HUES6 (cell line): ENCODE results near the gene TSNAX.

Experiments
- H3K27ac ChIP-seq: 2 replicates; pipeline ENCODE4 v1.7.0; 2013; ENCODE audit warnings: low read depth, mild to moderate bottlenecking, low read length, inconsistent platforms
- H3K27me3 ChIP-seq: 2 replicates; pipeline ENCODE4 v1.6.1; 2013; ENCODE audit warnings: low read length; ENCODE audit not compliant: control insufficient read depth, insufficient read depth
- H3K36me3 ChIP-seq: 2 replicates; pipeline ENCODE4 v1.6.1; 2013; ENCODE audit warnings: low read length; ENCODE audit not compliant: control insufficient read depth, insufficient read depth
- H3K4me1 ChIP-seq: 2 replicates; pipeline ENCODE4 v1.6.1; 2013; ENCODE audit warnings: low read length; ENCODE audit not compliant: control insufficient read depth, insufficient read depth
- H3K4me3 ChIP-seq: 2 replicates; pipeline ENCODE4 v1.5.1; 2013; ENCODE audit warnings: low read depth, low read length
- H3K9ac ChIP-seq: one replicate; pipeline ENCODE4 v1.6.1; 2013; ENCODE audit warnings: mild to moderate bottlenecking, low read length
- H3K9me3 ChIP-seq: 2 replicates; pipeline ENCODE4 v1.6.1; 2013; ENCODE audit warnings: low read depth, low read length; ENCODE audit not compliant: control insufficient read depth, insufficient read depth

Gene TSNAX

DNA sequence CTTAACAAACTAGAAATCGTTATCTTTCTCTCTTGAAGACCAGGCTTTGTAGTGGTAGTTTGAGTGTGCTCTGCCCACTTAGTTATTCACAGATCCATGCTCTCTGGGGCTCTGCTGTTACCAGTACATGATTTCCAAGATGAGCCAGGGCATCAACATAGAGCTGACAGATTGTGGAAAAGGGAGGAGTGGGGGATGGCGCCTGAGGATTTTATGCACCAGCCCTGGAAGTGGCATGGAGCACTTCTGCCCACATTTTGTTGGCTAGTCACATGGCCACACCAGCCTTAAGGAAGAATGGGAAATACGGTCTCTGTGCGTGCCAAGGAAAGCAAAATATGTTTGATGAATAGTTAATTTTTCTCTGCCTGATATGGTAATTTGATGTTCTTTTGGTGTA lies 18.2 kb downstream of the TSNAX start:
- Histone ChIP-seq H3K4me3 (no peak overlapping the region), H3K9ac (no peak overlapping the region), H3K27ac (no peak overlapping the region), H3K9me3 (no peaks in the 10 kb centered on the region), H3K36me3 (peaks cover 24% of the 10 kb centered on the region), H3K4me1 (0 out of 2 replicates have a peak, but pooled peaks cover 3% of the 10 kb centered on the region), H3K27me3 (no peaks in the 10 kb centered on the region)

DNA sequence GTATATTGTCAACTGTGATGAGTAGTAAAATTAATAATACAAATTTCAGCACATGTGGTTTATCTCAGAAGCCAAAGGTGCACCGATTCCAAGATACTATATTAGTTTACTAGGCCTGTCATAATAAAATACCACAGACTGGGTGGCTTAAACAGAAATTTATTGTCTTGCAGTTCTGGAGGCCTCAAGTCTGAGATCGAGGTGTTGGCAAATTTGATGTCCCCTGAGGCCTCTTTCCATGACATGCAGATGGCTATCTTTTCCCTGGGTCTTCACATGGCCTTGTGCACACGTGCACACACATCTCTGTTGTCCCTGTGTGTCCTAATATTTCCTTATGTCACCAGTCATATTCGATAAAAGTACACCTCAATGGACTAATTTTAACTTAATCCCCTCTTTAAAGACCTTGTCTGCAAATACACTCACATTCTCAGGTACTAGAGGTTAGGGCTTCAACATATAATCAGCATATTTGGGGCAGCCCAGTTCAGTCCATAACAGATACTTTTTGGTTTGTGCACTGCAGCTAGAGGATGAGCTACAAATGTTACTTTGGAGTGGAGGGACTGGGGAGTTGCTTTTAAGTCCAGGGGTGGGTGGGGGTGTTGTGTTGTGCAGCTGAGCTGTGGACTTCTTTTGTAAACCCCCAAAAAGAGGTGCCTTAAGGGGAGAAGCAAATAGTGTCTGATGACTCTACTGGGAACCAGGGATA lies 21.4 kb downstream of the TSNAX start:
- Histone ChIP-seq H3K27me3 (no peaks in the 10 kb centered on the region), H3K9me3 (no peaks in the 10 kb centered on the region), H3K27ac (no peak overlapping the region), H3K4me1 (0 out of 2 replicates have a peak, but pooled peaks cover 3% of the 10 kb centered on the region), H3K4me3 (no peak overlapping the region), H3K36me3 (peaks cover 3% of the 10 kb centered on the region; the same call in 1 of the 2 replicates), H3K9ac (no peak overlapping the region)

DNA sequence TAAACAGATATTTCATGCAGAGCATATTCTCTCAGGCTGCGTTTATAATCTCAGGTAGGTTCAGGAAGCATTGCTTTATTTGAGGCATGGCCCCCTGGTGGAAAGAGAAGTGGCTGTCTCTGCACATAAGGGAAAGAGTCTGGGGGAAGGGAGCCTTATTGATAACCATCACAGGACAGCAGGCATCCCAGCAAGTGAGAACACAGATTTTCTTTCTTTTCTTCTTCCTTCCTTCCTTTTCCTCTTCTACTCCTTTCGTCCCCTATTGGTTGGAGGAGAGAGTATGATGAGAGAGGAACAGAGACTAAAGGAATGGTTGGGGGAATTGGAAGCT lies 21.9 kb downstream of the TSNAX start:
- H3K27me3 ChIP-seq = no peaks in the 10 kb centered on the region
- peaks cover 3% of the 10 kb centered on the region for H3K36me3 ChIP-seq
- H3K9ac ChIP-seq = no peak overlapping the region
- no peak overlapping the region for H3K4me3 ChIP-seq
- no peak overlapping the region for H3K27ac ChIP-seq
- 0 out of 2 replicates have a peak, but pooled peaks cover 3% of the 10 kb centered on the region for H3K4me1 ChIP-seq
- H3K9me3 ChIP-seq = no peaks in the 10 kb centered on the region

DNA sequence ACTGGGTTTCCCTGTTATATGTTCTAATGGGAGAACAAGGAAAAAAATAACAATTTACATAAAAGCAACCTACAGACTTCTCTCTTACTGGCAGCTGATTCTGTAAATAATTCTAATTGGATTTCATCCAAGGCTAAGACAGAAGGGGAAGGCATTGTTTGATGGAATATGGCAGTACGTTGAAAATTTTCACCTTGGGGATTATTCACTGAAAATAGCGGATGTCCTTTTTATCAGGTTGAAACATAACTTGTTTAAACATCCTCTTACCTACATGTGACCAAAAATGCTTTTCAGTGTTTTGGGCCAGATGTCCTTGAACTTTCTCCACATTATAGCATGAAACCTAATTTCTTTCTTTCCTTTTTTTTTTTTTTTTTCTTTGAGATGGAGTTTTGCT lies 24.9 kb downstream of the TSNAX start:
- no peak overlapping the region for H3K4me3 ChIP-seq
- no peaks in the 10 kb centered on the region for H3K27me3 ChIP-seq
- H3K9me3 ChIP-seq = no peaks in the 10 kb centered on the region
- H3K36me3 ChIP-seq = peaks cover 3% of the 10 kb centered on the region
- H3K4me1 ChIP-seq = peaks cover 3% of the 10 kb centered on the region; the same call in 1 of the 2 replicates
- H3K9ac ChIP-seq = no peak overlapping the region
- H3K27ac ChIP-seq = no peak overlapping the region

DNA sequence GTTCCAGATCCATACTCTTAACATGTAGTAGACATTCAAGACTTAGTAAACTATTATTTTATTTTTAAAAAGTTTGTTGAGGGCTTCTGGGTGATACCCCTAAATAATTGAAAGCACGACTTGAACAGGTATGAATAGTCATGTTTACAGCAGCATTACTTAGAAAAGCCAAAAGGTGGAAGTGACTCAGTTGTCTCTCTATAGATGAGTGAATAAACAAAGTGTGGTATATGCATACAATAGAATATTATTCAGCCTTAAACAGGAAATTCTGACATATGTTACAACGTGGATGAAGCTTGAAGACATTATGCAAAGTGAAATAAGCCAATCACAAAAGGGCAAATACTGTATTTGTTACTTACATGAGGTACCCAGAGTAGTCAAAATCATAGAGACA lies 26.5 kb downstream of the TSNAX start:
- H3K9me3 ChIP-seq = no peaks in the 10 kb centered on the region
- H3K9ac ChIP-seq = no peak overlapping the region
- H3K27ac ChIP-seq = no peak overlapping the region
- no peak overlapping the region for H3K4me3 ChIP-seq
- H3K36me3 ChIP-seq = peaks cover 3% of the 10 kb centered on the region
- H3K27me3 ChIP-seq = no peaks in the 10 kb centered on the region
- peaks cover 1% of the 10 kb centered on the region; the same call in 1 of the 2 replicates for H3K4me1 ChIP-seq

DNA sequence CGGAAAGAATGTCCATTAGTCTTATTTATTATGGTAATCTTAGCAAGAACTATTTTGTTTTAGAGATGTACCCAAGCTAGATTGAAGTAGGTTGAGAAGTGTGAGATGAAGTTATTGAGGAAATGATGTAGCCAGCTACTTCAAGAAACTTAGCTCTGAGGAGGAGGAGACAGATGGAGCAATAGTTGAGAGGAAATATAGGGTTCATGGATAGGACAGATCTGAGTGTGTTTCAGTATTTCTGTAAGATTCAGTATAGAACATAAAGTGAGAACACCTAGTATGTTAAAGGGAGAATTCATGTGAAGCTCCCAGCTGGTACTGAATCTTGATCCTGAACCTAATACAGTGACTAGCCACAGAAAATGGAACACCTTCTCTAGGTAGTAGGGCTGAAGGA lies 28.9 kb downstream of the TSNAX start:
- H3K4me3 ChIP-seq = no peak overlapping the region
- no peaks in the 10 kb centered on the region for H3K9me3 ChIP-seq
- H3K9ac ChIP-seq = no peak overlapping the region
- no peaks in the 10 kb centered on the region for H3K27me3 ChIP-seq
- peaks cover 16% of the 10 kb centered on the region for H3K36me3 ChIP-seq
- H3K4me1 ChIP-seq = no peaks in the 10 kb centered on the region; the same call in 1 of the 2 replicates
- H3K27ac ChIP-seq = no peak overlapping the region

DNA sequence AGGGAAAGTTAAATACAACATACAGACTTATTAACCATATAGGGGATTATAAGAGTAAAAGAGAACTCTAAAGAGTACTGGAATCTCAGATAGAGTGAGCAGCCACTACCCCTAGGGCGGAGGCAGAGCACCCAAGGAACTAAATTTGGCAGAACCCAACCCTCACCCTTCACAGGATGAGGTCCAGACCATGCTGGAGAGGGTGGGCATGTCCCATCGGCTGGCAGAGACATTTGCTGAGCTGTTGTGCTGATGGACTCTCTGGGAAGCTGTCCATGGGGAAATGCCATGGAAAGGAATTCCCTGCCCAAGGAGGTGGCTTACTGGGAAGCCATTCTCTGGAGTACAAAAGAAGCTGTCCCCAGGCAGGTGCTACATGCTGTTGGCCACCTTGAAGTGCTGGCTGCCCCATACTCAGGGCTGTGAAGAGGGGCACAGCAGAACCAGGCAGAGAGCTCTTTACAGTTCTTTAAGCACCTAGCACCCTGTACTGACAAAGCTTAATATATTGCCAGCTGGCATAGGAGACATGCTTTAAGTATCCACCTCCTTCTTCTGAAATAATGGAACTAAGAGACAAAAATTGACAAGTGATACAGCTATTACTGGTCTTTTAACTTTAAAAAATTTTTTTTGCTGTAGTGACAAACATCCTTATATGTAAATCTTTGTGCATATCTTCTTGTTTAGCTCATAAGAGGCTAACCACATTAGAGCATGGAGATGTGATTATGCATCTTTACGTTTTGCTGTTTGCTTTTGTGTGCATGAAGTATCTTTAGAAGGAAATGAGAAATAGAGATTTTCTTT lies 29.6 kb downstream of the TSNAX start:
- Histone ChIP-seq H3K36me3 (peaks cover 22% of the 10 kb centered on the region), H3K27me3 (no peaks in the 10 kb centered on the region), H3K27ac (no peak overlapping the region), H3K4me3 (no peak overlapping the region), H3K9me3 (no peaks in the 10 kb centered on the region), H3K9ac (no peak overlapping the region), H3K4me1 (no peaks in the 10 kb centered on the region; the same call in 1 of the 2 replicates)

DNA sequence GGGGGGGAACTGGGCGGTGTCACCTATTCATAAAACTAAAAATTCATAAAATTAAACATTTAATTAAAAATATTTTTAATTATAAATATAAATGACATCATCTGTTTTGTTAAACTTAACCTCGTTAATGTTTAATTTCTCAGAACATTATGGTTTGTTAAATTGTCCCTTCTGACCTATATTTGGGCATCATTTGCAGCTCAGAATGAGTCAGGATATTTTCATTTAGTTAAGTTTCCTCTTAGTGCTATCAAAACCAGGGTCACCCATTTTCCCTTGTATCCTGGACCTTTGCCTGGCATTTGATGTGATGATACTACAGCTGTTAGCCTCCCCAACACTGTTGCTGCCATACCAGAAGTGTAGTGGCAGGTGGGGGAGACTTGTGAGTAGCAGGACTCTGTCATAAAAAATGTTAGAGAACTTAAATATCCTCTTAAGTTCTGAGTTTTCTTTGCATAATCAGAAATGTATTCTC lies 30.3 kb downstream of the TSNAX start:
- Histone ChIP-seq H3K27ac (no peak overlapping the region), H3K9me3 (no peaks in the 10 kb centered on the region), H3K4me3 (no peak overlapping the region), H3K9ac (no peak overlapping the region), H3K4me1 (no peaks in the 10 kb centered on the region; the same call in 1 of the 2 replicates), H3K36me3 (peaks cover 24% of the 10 kb centered on the region), H3K27me3 (no peaks in the 10 kb centered on the region)

DNA sequence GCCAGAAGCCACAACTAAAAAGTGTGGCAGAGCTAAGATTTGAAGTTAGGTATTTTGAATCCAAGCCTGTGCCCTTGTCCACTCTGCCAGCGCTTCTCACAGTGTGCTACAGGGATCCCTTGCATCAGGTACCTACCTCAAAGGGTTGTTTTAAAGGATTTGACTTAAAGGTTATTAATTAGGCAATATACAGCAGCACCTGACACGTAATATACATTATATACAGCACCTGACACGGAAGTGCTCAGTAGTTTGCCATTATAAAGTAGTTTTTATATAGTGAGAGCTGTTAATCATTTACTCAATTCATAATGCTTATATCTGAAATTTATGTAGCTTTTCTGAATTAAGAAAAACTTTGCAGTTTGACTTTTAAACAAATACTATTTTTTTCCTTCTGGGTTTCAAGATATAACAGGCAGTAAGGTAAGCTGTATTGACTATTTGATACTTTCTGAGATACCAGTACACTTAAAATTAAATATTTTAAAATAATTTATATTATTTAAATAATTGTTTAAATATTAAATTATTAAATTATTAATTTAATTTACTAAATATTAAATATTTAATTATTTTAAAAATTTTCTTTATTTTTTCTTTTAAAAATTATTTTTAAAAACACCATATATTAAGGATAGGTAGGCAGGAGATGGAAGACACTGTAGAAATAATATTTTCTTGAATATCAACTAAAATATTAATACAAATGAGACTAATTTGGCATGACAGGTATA lies 33.3 kb downstream of the TSNAX start:
- Histone ChIP-seq H3K9ac (no peak overlapping the region), H3K27ac (no peak overlapping the region), H3K27me3 (no peaks in the 10 kb centered on the region), H3K4me1 (no peaks in the 10 kb centered on the region), H3K9me3 (no peaks in the 10 kb centered on the region), H3K36me3 (peaks cover 37% of the 10 kb centered on the region), H3K4me3 (no peak overlapping the region)

DNA sequence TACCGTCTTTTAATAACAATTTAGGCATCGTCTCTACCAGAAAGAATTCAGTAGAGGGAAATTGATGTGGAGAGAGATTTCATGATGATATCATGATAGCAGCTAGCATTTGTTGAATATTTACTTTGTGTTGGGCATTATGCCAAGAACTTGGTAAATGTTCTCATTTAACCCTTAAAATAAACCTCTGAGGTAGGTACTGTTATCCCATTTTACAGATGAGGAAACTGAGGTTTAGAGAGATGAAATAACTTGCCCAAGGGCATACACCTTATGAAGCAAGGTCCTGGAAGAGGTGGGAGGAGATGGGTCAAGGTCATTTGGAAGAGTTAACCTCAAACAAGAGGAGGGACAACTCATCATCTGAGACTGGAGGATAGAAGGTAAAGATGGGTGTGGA lies 34.8 kb downstream of the TSNAX start:
- Histone ChIP-seq H3K4me3 (no peak overlapping the region), H3K9ac (no peak overlapping the region), H3K27ac (no peak overlapping the region), H3K36me3 (peaks cover 41% of the 10 kb centered on the region), H3K9me3 (no peaks in the 10 kb centered on the region), H3K4me1 (no peaks in the 10 kb centered on the region), H3K27me3 (no peaks in the 10 kb centered on the region)

DNA sequence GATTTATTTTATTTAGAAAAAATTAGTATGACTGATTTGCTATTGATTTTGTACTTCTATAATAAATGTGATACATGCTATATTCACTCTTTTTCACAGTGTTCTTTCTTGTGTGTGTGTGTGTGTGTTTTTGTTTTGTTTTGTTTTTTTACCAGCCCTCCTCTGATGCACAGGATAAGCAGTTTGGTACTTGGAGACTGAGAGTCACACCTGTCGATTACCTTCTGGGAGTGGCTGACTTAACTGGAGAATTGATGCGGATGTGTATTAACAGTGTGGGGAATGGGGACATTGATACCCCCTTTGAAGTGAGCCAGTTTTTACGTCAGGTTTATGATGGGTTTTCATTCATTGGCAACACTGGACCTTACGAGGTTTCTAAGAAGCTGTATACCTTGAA lies 35.9 kb downstream of the TSNAX start:
- H3K4me3 ChIP-seq = no peak overlapping the region
- H3K9me3 ChIP-seq = no peaks in the 10 kb centered on the region
- H3K9ac ChIP-seq = no peak overlapping the region
- no peak overlapping the region for H3K27ac ChIP-seq
- peaks cover 41% of the 10 kb centered on the region for H3K36me3 ChIP-seq
- H3K27me3 ChIP-seq = no peaks in the 10 kb centered on the region
- H3K4me1 ChIP-seq = no peaks in the 10 kb centered on the region
